Right renal pelvis (tissue), 4 donors: ENCODE results near the gene MEI1. TPM values are rescaled to one million over a fixed set of nuclear protein-coding genes. Genes with fewer than 3 reads are reported as not detected.
"Not testable (repeated sequence)": the region's sequence is repeated elsewhere in the genome, so short reads cannot be mapped to it uniquely, and the experiment has no call there.

Source experiments
- DNase-seq, 4 donors: peaks; one replicate each; pipeline ENCODE4 v3.0.0-alpha.2; 2013; ENCODE audit warnings: low read depth in 4 of 4, low spot score in 3 of 4, missing footprints in 1 of 4
- polyA plus RNA-seq, 4 donors: library from polyadenylated mRNA; unstranded; fragments of 120-200 nt; gene quantifications; one replicate each; pipeline ENCODE4 v1.2.1, GENCODE V29; 2013; ENCODE audit not compliant: insufficient read length in 4 of 4

Gene MEI1
- polyA plus RNA-seq, 4 donors, result 1.3 to 2.9 (median 2.4) TPM

- no peak for DNase-seq
Observed at GRCh38 chr22:41833369-41834004, 134.2 kb downstream of the MEI1 start.

- DNase-seq, result no peak
Observed at GRCh38 chr22:41834005-41834944, 135.0 kb downstream of the MEI1 start.

- not testable (repeated sequence) for DNase-seq
Observed at GRCh38 chr22:41835462-41835861, 136.2 kb downstream of the MEI1 start.

GRCh38 chr22:41836551-41836950, 137.2 kb downstream of the MEI1 start:
- no peak for DNase-seq

- no peak for DNase-seq
Observed at GRCh38 chr22:41838842-41839618, 139.7 kb downstream of the MEI1 start.

GRCh38 chr22:41840216-41840615, 140.9 kb downstream of the MEI1 start:
- DNase-seq, result no peak

- no peak for DNase-seq
Observed at GRCh38 chr22:41841085-41841712, 141.9 kb downstream of the MEI1 start.

- DNase-seq, result no peak
Observed at GRCh38 chr22:41842996-41843970, 144.0 kb downstream of the MEI1 start.

- DNase-seq, result no peak
Observed at GRCh38 chr22:41844036-41844435, 144.7 kb downstream of the MEI1 start.

- no peak for DNase-seq
Observed at GRCh38 chr22:41844513-41844912, 145.2 kb downstream of the MEI1 start.

- DNase-seq, result no peak
Observed at GRCh38 chr22:41845380-41846267, 146.3 kb downstream of the MEI1 start.

- DNase-seq, result no peak
Observed at GRCh38 chr22:41846268-41846987, 147.1 kb downstream of the MEI1 start.

- no peak for DNase-seq
Observed at GRCh38 chr22:41847300-41847699, 148.0 kb downstream of the MEI1 start.

- no peak for DNase-seq
Observed at GRCh38 chr22:41848468-41848867, 149.2 kb downstream of the MEI1 start.
